GM21381 (cell line): ENCODE results near the gene CDK19.
A peak's percentile ranks its signal among the peaks of the same experiment; 100 is the strongest.
"Not testable (repeated sequence)": the region's sequence is repeated elsewhere in the genome, so short reads cannot be mapped to it uniquely, and the experiment has no call there.

Experiments used
- ATAC-seq: cut with Tn5 transposase; IDR thresholded peaks from one replicate; pipeline ENCODE4 v1.9.1; 2021; ENCODE audit warnings: mild to moderate bottlenecking, moderate library complexity; ENCODE audit not compliant: unreplicated experiment

CDK19 gene

DNA sequence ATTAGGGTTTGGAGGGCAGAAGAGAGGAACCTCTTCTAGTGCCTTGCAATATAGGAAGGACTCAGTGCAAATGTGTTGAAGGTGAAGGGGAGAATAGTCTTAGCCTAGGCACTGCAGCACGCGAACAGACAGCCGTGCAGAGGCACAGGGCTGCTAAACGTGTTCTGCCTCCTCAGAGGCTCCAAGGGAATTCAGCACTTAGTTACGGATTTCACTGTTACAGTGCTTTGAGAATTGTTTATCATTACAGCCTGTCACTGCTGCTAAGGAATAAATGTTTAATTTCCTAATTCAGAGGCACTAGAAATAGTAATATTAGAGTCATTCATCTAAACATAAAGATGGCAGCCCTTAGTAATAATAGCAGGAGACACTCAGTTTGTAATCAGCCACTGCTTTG, 222.5 kb downstream of the CDK19 start:
- no peak for ATAC-seq

DNA sequence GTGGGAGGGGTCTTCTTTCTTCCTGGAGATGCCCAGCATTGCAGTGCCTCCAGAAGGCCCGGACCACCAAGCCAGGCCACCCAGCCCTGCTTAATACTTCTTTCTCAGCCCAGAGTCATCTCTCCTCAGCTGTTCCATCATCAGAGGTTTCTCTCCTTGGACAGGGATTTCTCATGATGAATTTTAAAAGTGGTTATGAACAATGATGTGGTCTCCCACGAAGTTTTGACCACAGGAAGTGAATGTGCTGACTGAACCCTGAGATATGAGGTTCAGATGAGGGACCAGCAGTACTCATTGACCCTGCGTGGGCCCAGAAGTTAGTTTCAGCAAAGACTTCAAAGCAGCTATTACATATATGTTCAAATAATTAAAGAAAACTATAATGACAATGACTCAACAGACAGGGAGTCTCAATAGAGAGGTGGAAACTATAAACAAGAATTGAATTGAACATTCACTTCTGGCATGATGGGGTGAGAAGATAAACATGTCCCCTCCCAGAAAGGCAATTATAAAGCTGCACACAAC, 224.4 kb downstream of the CDK19 start:
- ATAC-seq = no peak

DNA sequence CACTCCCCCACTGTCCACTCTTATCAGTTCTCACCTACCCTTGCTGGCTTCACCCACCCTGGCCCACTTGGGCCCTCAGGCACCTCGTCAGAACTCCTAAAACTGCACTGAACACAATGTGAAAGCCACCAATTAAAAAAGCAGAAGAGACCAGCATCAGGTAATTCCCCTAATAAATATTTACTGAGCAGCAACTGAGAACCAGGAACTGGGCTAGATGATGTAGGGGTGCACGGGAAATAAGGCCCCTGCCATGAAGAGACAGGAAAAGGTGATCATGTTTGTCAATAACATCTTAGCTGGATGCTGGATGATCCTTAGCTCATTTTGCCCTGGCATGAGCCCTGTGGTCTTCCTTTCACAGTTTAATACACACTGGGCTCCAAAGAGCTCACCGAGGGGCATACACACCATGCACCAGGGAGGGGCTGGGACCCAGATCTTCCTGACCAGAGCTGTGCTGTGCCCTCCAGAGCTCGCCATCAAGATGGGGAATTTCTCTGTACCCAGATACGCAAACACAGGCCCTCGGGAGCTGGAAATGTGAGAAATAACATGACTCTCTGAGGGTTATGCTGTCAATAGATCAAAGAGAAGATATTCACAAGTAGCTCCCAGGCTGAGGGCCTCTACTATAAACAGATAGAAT, 225.3 kb downstream of the CDK19 start:
- peak; percentile 87 for ATAC-seq

- ATAC-seq = no peak
These were observed 227.9 kb downstream of the CDK19 start for GRCh38 chr6:110587328-110587727.

DNA sequence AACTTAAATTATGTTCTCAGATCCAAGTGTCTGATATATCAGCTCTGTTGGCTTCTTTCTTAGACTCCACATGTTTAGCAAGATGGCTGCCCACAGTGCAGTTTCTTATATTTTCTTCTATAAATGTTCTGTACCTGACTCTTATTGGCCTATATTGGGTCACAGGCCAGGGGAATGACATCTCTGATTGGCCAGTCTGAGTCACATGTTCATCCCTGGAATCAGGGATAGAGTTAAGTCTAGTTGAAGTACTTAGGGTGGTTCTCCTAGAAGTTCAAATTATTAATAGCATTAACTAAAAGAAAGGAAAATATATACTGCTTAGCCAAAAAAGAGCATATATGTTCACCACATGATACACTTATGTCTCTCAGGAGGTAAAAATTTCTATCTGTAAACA, 233.6 kb downstream of the CDK19 start:
- no peak for ATAC-seq

- not testable (repeated sequence) for ATAC-seq
These were observed 237.6 kb downstream of the CDK19 start for GRCh38 chr6:110577596-110578167.

- no peak for ATAC-seq
These were observed 239.3 kb downstream of the CDK19 start for GRCh38 chr6:110575925-110576463.

DNA sequence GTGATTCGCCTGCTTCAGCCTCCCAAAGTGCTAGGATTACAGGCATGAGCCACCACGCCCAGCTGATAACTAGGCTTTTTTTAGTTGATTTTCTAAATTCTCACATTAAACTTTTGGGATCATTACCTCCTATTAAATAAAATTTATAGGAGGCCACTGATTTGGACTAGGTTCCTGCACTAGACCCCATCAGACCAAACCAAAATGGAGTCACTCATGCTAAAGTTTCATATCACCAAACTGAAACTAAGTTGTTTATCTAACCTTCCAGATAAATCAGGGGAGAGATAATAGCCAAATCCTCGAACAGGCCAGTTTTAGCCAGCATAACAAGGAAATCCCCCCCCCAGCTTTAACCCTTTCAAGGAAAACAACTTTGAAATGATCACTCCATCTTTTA, 240.5 kb downstream of the CDK19 start:
- no peak for ATAC-seq

DNA sequence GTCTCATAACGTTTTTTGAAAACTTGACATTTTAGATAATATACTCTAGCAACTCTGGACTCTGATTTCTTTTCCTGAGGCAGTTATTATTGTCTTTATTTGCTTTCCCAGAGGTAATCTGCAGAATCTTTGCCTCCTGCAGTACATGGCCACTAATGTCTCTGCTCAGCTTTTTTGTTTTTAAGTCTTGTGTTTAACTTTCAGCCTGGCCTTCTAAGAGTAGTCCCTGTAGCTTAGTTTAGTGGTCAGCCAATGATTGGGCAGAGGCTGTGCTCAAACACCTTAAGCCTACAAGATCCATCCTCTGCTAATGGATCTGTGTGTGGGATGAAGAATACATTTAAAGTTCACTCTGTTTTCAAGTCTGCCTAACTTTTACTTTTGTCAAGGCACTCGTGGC, 241.7 kb downstream of the CDK19 start:
- no peak for ATAC-seq

DNA sequence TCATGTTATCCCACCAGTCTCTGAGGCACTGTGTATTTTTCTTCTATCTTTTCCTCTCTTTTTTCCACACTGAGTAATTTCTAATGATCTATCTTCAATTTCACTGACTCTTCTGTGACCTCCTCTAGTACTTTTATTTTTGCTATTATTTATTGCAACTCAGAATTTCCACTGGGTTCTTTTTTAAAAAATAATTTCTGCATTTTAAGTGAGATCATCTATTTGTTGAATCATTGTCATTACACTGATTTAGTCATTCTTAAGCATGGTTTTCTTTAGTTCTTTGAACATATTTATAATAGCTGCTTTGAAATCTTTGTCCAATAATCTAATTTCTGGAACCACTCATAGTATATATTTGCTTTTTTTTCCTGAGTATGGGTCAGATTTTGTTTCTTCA, 242.1 kb downstream of the CDK19 start:
- no peak for ATAC-seq

GRCh38 chr6:110567957-110568696, 247.1 kb downstream of the CDK19 start:
- no peak for ATAC-seq

GRCh38 chr6:110566346-110567125, 248.7 kb downstream of the CDK19 start:
- ATAC-seq = no peak

DNA sequence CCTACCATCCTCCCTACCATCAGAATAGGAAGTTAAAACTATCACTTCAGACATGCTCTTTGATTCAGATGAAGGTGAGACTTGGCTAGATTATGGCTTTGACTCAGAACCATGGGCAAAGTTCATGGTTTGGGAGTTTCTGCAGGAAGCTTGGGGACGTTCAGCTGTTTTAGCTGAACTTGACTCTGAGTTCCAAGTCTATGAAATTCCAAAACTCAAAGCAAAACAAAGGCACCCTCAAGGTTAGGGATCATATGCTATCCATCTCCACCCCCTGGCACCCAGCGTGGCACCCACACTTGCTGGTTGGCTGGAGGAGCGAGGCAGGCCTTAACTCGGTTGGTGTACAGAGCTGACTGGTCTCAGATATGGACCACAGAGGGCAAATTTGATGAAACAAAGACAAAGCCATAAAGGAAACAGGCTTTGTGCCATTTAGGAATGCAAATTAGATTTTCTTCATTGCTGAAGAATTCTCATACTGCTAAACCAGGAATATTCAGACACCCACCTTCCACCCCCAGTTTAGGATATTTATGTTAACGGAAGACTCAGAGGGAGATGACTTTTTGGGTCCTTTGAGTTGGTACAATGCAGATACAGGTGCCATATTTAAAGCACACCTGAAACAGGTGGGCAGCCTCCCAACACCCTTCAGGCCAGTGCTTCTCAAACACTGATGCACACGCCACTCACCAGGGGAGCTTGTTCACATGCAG, 250.4 kb downstream of the CDK19 start:
- no peak for ATAC-seq

- no peak for ATAC-seq
These were observed 251.6 kb downstream of the CDK19 start for GRCh38 chr6:110563711-110564110.

- ATAC-seq = no peak
These were observed 252.9 kb downstream of the CDK19 start for GRCh38 chr6:110562316-110562915.

GRCh38 chr6:110561696-110562095, 253.6 kb downstream of the CDK19 start:
- no peak for ATAC-seq

- no peak for ATAC-seq
These were observed 254.3 kb downstream of the CDK19 start for GRCh38 chr6:110561008-110561396.

DNA sequence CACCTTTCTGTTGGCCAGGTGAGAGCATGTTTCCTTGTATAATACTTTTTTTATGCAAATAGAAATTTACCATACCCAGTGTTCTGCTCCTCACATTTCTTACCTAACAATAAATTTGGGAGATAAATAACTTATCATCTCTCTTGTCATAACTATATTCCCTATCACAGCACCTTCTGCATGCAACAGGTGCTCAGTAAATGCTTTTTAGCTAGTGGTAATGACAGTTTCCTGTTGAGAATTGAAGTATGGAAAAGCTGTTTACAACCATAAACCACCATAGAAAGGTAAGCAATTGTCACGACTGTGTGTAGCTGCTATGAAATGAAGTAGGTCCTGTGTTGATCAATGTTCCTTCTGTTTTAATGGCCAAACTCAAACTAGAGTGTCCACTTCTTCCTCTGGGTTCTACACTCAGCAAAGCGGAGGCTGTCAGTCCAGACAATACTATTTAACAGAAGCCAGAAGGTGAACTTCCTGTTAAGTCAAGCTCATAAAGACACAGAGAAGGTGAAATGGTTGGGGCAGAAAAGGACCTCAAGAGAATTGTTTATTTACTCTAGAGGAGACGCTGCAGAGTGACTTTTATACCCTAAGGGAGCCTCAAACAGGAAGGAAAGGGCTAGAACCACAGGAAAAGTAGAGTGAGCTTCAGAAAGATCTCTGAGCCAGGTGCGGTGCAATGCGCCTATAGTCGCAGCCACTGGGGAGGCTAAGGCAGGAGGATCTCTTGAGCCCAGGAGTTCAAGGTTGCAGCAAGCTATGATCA, 254.8 kb downstream of the CDK19 start:
- ATAC-seq = no peak
